Astrocyte of the spinal cord (primary cell): ENCODE data around the gene OR51A4.
A peak's percentile ranks its signal among the peaks of the same experiment; 100 is the strongest.

ENCODE experiments used
- DNase-seq: peaks from one replicate; pipeline ENCODE4 v3.0.0; 2011; ENCODE audit warnings: low read depth, low spot score
- H3K4me3 ChIP-seq: 2 replicates; pipeline ENCODE4 v1.5.1; 2011; ENCODE audit warnings: low read depth, mild to moderate bottlenecking, low read length, moderate library complexity
- CTCF ChIP-seq: IDR thresholded peaks from 2 replicates; pipeline ENCODE4 v1.5.1; 2012; ENCODE audit warnings: low read depth, mild to moderate bottlenecking, low read length, inconsistent platforms
- in situ Hi-C: cut with HindIII; loops from 2 replicates; pipeline ENCODE4 v1.10.0; 2017; ENCODE audit warnings: low sequenced_read_pairs

OR51A4 gene

GRCh38 chr11:4926608-4927007 is 20.8 kb downstream of the OR51A4 start:
- no peak for TF ChIP-seq CTCF
- in situ Hi-C loops, result no loop called here
- H3K4me3 ChIP-seq, result no peak overlapping the region
- peak; percentile 11 for DNase-seq

DNA sequence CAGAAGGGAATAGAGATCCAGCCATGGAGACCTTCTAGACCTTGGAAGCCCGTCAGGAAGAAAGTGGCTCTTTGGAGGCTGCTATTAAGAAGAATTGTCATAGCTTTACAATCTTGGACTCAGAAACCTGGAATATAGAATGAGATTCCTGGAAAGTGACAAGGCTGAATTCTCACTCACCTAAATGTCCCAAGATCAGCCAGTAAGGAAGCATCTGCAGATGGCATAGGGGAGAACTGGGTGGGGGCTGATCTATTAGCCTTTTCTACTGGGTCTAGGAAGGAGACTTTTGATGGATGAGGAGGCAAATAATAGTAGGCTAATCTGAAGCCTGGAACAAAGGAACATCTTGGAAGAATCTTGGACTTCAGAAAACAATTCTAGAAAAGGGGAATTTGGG is 23.2 kb downstream of the OR51A4 start, which contains the start of gene OR51G1:
TSS of gene OR51G1 (minus strand) at position 101 of the 400 bp plus-strand sequence. CDS start at position 101, 0 bp downstream.
- in situ Hi-C loops, result no loop called here
- H3K4me3 ChIP-seq, result no peak within 1 kb of the TSS
- TF ChIP-seq CTCF, result no peak
- DNase-seq, result no peak

- H3K4me3 ChIP-seq, result no peak overlapping the region
- no peak for TF ChIP-seq CTCF
- DNase-seq, result no peak
- in situ Hi-C loops, result no loop called here
These were observed 25.1 kb downstream of the OR51A4 start for GRCh38 chr11:4922304-4922703.

DNA sequence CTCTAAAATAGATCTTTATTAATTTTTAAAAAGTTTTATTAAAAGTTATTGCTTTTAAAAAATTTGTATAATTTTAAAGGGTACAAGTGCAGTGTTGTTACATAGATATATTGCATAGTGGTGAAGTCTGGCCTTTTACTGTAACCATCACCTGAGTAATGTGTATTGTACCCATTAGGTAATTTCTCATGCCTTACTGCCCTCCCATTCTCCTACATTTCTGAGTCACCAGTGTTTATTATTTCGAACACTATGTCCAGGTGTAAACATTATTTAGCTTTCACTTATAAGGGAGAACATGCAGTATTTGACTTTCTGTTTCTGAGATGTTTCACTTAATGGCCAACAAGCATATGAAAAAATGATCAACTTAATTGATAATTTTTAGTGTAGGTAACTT is 25.6 kb downstream of the OR51A4 start:
- H3K4me3 ChIP-seq, result no peak overlapping the region
- in situ Hi-C loops, result no loop called here
- no peak for DNase-seq
- no peak for TF ChIP-seq CTCF

- in situ Hi-C loops, result no loop called here
- DNase-seq, result no peak
- no peak for TF ChIP-seq CTCF
- no peak within 1 kb of the TSS for H3K4me3 ChIP-seq
These were observed 28.2 kb downstream of the OR51A4 start, which contains the start of gene OR51G2 for GRCh38 chr11:4919250-4919649. Gene OR51G2, minus strand, starts transcription at chr11:4919350. Its CDS starts 3,687 bp downstream, at chr11:4915663.

GRCh38 chr11:4916581-4916980 is 30.8 kb downstream of the OR51A4 start:
- DNase-seq, result no peak
- no peak overlapping the region for H3K4me3 ChIP-seq
- in situ Hi-C loops, result no loop called here
- no peak for TF ChIP-seq CTCF

GRCh38 chr11:4903484-4903883 is 43.9 kb downstream of the OR51A4 start, which contains the start of gene OR51A7:
Gene OR51A7, plus strand, starts transcription at chr11:4903783. Its CDS starts 3,587 bp downstream, at chr11:4907370.
- in situ Hi-C loops, result no loop called here
- no peak for TF ChIP-seq CTCF

More at GRCh38 chr11:4903484-4903883, 43.9 kb downstream of the OR51A4 start, which contains the start of gene OR51A7:
- no peak within 1 kb of the TSS for H3K4me3 ChIP-seq
- no peak for DNase-seq
